ENCODE measurements around the gene NUBP2.
"Not testable (repeated sequence)": the region's sequence is repeated elsewhere in the genome, so short reads cannot be mapped to it uniquely, and the experiment has no call there.

The NUBP2 gene

GRCh38 chr16:1794908-1795666, 12.3 kb downstream of the NUBP2 start:
- TF ChIP-seq CTCF (IDR thresholded peaks at IDR 0.05) = no peak
- H3K4me1 Mint-ChIP-seq = no peaks in the 10 kb centered on the region
- no peak overlapping the region for H3K27ac Mint-ChIP-seq
- H3K36me3 Mint-ChIP-seq (ENCODE audit: low read depth) = peaks cover 39% of the 10 kb centered on the region
- H3K27me3 Mint-ChIP-seq (ENCODE audit: low read depth, poor library complexity) = no peaks in the 10 kb centered on the region
- peaks cover 35% of the 10 kb centered on the region for H3K9me3 Mint-ChIP-seq
- no peak for DNase-seq
- no peak overlapping the region for H3K4me3 Mint-ChIP-seq

GRCh38 chr16:1799263-1799662, 16.5 kb downstream of the NUBP2 start:
- not testable (repeated sequence) for H3K27me3 Mint-ChIP-seq (ENCODE audit: low read depth, poor library complexity); H3K4me1 Mint-ChIP-seq; H3K27ac Mint-ChIP-seq; H3K4me3 Mint-ChIP-seq; DNase-seq
- Mint-ChIP-seq H3K36me3 (ENCODE audit: low read depth) (peaks cover 59% of the 10 kb centered on the region), H3K9me3 (peaks cover 43% of the 10 kb centered on the region)

GRCh38 chr16:1800701-1801100, 17.9 kb downstream of the NUBP2 start:
- no peak overlapping the region for H3K27ac Mint-ChIP-seq
- no peaks in the 10 kb centered on the region for H3K4me1 Mint-ChIP-seq
- no peak overlapping the region for H3K4me3 Mint-ChIP-seq
- peaks cover 46% of the 10 kb centered on the region for H3K9me3 Mint-ChIP-seq
- DNase-seq = no peak
- no peak for TF ChIP-seq CTCF (IDR thresholded peaks at IDR 0.05)
- H3K36me3 Mint-ChIP-seq (ENCODE audit: low read depth) = peaks cover 74% of the 10 kb centered on the region
- H3K27me3 Mint-ChIP-seq (ENCODE audit: low read depth, poor library complexity) = no peaks in the 10 kb centered on the region

- TF ChIP-seq CTCF (IDR thresholded peaks at IDR 0.05) = no peak
- Mint-ChIP-seq H3K9me3 (peaks cover 14% of the 10 kb centered on the region), H3K36me3 (ENCODE audit: low read depth) (peaks cover 43% of the 10 kb centered on the region), H3K4me1 (no peaks in the 10 kb centered on the region), H3K27ac (no peak overlapping the region), H3K27me3 (ENCODE audit: low read depth, poor library complexity) (no peaks in the 10 kb centered on the region), H3K4me3 (no peak overlapping the region)
- DNase-seq = no peak
These were observed 24.9 kb downstream of the NUBP2 start for GRCh38 chr16:1807626-1808025.

GRCh38 chr16:1808691-1809090, 25.9 kb downstream of the NUBP2 start:
- peaks cover 50% of the 10 kb centered on the region for H3K36me3 Mint-ChIP-seq (ENCODE audit: low read depth)
- TF ChIP-seq CTCF (IDR thresholded peaks at IDR 0.05) = no peak
- no peak for DNase-seq
- no peaks in the 10 kb centered on the region for H3K4me1 Mint-ChIP-seq
- H3K4me3 Mint-ChIP-seq = no peak overlapping the region
- no peak overlapping the region for H3K27ac Mint-ChIP-seq
- no peaks in the 10 kb centered on the region for H3K27me3 Mint-ChIP-seq (ENCODE audit: low read depth, poor library complexity)
- peaks cover 14% of the 10 kb centered on the region for H3K9me3 Mint-ChIP-seq

- H3K36me3 Mint-ChIP-seq (ENCODE audit: low read depth) = peaks cover 50% of the 10 kb centered on the region
- no peaks in the 10 kb centered on the region for H3K4me1 Mint-ChIP-seq
- H3K9me3 Mint-ChIP-seq = peaks cover 14% of the 10 kb centered on the region
- H3K27me3 Mint-ChIP-seq (ENCODE audit: low read depth, poor library complexity) = no peaks in the 10 kb centered on the region
- H3K4me3 Mint-ChIP-seq = no peak overlapping the region
- no peak for TF ChIP-seq CTCF (IDR thresholded peaks at IDR 0.05)
- no peak for DNase-seq
- no peak overlapping the region for H3K27ac Mint-ChIP-seq
These were observed 26.6 kb downstream of the NUBP2 start for GRCh38 chr16:1809281-1809801.
